HepG2 (cell line): ENCODE data around the gene PGC. TPM values are rescaled to one million over a fixed set of nuclear protein-coding genes. Genes with fewer than 3 reads are reported as not detected.

Experiments
- FOSL1 ChIP-seq: sonication (generic); formaldehyde crosslinking; IDR thresholded peaks from 2 replicates; pipeline ENCODE4 v1.9.0; 2021; ENCODE audit warnings: missing genetic modification reagents, borderline replicate concordance
- SIN3A ChIP-seq: IDR thresholded peaks from 2 replicates; pipeline ENCODE4 v1.6.1; 2011; ENCODE audit warnings: low read depth, mild to moderate bottlenecking, control low read depth, low read length, borderline replicate concordance
- SKI ChIP-seq: fragments of 450-650 bp; IDR thresholded peaks from one replicate; pipeline ENCODE4 v1.6.1; 2018; ENCODE audit warnings: mild to moderate bottlenecking; ENCODE audit not compliant: partially characterized antibody
- polyA plus RNA-seq, 8 experiments: library from polyadenylated mRNA; depleted of rRNA in 3 of 8; stranded (reverse) in 7 of 8; unstranded in 1 of 8; fragments of >200 nt; fragmentation: Illumina TruSeq in 4 of 8; extraction: Trizol in 4 of 8; gene quantifications; 2 replicates each; pipeline versions ENCODE4 v1.2.1 to v1.2.3, GENCODE V29; 2011 to 2016; ENCODE audit warnings: low read depth in 4 of 8, missing spikeins in 1 of 8, mixed read lengths in 1 of 8; ENCODE audit not compliant: insufficient read depth in 1 of 8
- total RNA-seq, 5 experiments: library from RNA; depleted of rRNA; stranded (reverse); fragments of >200 nt; fragmentation: Illumina TruSeq; extraction: Trizol; gene quantifications; 2 replicates each; pipeline ENCODE4 v1.2.3, GENCODE V29; 2016; ENCODE audit warnings: low read depth in 1 of 5
- TF ChIP-seq, protein P1 (sequence below): sonication (generic); formaldehyde crosslinking; IDR thresholded peaks from 2 replicates; pipeline ENCODE4 v1.9.0; 2021; ENCODE audit warnings: missing genetic modification reagents, borderline replicate concordance
- TF ChIP-seq, protein P2 (sequence below), 2 experiments: IDR thresholded peaks; 2 replicates each; pipeline ENCODE4 v1.6.1; 2011 to 2012; ENCODE audit warnings: low read length in 2 of 2, borderline replicate concordance in 1 of 2, low read depth in 1 of 2, mild to moderate bottlenecking in 1 of 2, moderate library complexity in 1 of 2
- TF ChIP-seq, protein P3 (sequence below): sonication (generic); formaldehyde crosslinking; IDR thresholded peaks from 2 replicates; pipeline ENCODE4 v1.5.0; 2020; ENCODE audit warnings: missing genetic modification reagents

The PGC gene
- total and polyA plus RNA-seq, 2 of the 13 experiments (the other 11 are each of a cell fraction or from before 2014, with no cell fraction given): 426 to 502 TPM

DNA sequence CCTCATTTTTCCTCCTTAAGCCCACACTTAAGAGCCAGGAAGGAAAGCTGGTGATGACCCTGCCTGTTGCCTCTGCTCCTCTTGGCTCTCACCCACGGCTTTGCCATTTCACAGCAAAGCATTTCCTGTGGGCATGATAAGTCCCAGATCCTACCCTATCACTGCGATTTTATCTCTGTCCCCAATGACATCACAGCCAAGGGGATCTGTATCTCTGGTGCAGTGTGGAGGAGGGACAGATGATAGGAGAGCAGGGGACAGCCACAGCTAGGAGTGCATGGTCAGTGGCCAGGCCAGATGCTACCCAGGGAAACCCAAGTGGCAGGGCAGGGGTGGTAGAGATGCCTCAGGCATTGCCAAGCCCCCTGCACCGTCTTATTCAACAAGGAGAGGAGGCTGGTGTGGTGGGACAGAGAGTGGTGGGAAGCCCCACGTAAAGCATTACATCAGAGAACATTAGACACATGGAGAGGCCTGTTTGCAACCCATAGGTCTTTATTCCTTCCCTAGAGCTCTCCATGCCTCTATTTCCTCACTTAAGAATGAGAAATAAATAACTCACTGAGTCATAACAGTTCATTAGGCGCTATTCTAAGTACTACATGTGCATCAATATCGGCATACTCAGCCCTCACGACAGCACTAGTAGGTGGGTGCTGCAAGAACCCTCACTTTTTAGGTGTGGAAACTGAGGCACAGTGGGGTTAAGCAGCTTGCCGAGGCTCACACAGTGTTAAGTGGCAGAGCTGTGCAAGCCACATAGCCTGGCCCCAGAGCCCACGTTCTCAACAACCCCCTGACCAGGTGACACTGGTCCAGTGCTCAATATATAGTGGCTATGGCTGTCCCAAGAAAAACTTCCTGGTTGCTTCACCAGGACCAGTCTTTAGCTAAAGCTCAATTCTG is 16.4 kb downstream of the PGC start (continued):
- TF ChIP-seq, protein P1, sequence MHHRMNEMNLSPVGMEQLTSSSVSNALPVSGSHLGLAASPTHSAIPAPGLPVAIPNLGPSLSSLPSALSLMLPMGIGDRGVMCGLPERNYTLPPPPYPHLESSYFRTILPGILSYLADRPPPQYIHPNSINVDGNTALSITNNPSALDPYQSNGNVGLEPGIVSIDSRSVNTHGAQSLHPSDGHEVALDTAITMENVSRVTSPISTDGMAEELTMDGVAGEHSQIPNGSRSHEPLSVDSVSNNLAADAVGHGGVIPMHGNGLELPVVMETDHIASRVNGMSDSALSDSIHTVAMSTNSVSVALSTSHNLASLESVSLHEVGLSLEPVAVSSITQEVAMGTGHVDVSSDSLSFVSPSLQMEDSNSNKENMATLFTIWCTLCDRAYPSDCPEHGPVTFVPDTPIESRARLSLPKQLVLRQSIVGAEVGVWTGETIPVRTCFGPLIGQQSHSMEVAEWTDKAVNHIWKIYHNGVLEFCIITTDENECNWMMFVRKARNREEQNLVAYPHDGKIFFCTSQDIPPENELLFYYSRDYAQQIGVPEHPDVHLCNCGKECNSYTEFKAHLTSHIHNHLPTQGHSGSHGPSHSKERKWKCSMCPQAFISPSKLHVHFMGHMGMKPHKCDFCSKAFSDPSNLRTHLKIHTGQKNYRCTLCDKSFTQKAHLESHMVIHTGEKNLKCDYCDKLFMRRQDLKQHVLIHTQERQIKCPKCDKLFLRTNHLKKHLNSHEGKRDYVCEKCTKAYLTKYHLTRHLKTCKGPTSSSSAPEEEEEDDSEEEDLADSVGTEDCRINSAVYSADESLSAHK: no peak
- TF ChIP-seq SIN3A (no peak), FOSL1 (CRISPR knock-in tag) (no peak), SKI (no peak)
- TF ChIP-seq, protein P2, sequence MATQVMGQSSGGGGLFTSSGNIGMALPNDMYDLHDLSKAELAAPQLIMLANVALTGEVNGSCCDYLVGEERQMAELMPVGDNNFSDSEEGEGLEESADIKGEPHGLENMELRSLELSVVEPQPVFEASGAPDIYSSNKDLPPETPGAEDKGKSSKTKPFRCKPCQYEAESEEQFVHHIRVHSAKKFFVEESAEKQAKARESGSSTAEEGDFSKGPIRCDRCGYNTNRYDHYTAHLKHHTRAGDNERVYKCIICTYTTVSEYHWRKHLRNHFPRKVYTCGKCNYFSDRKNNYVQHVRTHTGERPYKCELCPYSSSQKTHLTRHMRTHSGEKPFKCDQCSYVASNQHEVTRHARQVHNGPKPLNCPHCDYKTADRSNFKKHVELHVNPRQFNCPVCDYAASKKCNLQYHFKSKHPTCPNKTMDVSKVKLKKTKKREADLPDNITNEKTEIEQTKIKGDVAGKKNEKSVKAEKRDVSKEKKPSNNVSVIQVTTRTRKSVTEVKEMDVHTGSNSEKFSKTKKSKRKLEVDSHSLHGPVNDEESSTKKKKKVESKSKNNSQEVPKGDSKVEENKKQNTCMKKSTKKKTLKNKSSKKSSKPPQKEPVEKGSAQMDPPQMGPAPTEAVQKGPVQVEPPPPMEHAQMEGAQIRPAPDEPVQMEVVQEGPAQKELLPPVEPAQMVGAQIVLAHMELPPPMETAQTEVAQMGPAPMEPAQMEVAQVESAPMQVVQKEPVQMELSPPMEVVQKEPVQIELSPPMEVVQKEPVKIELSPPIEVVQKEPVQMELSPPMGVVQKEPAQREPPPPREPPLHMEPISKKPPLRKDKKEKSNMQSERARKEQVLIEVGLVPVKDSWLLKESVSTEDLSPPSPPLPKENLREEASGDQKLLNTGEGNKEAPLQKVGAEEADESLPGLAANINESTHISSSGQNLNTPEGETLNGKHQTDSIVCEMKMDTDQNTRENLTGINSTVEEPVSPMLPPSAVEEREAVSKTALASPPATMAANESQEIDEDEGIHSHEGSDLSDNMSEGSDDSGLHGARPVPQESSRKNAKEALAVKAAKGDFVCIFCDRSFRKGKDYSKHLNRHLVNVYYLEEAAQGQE (IDR thresholded peaks at IDR 0.05; ENCODE audit: borderline replicate concordance in 1 of 2, low read depth in 1 of 2, low read length in 2 of 2): no peak
- TF ChIP-seq, protein P3, sequence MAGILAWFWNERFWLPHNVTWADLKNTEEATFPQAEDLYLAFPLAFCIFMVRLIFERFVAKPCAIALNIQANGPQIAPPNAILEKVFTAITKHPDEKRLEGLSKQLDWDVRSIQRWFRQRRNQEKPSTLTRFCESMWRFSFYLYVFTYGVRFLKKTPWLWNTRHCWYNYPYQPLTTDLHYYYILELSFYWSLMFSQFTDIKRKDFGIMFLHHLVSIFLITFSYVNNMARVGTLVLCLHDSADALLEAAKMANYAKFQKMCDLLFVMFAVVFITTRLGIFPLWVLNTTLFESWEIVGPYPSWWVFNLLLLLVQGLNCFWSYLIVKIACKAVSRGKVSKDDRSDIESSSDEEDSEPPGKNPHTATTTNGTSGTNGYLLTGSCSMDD: no peak
